Mammary epithelial cell (primary cell): Measurements from ENCODE around the gene SLC19A1.

Source experiments
- CTCF ChIP-seq, 2 donors: IDR thresholded peaks in 1 of 2; conservative IDR thresholded peaks in 1 of 2; 2 replicates each; pipeline ENCODE4 v1.5.1; 2011 to 2012; ENCODE audit warnings: inconsistent platforms in 2 of 2, low read length in 2 of 2, mild to moderate bottlenecking in 2 of 2, control low read depth in 1 of 2, low read depth in 1 of 2; ENCODE audit not compliant: insufficient read depth in 1 of 2; ENCODE audit errors: extremely low read depth in 1 of 2
- EZH2 ChIP-seq: IDR thresholded peaks from 2 replicates; pipeline ENCODE4 v1.6.1; 2012; ENCODE audit warnings: low read length, inconsistent platforms, borderline replicate concordance

- no peak for TF ChIP-seq CTCF (conservative IDR thresholded peaks at IDR 0.05 in 1 of 2, IDR thresholded peaks at IDR 0.05 in 1 of 2; ENCODE audit: extremely low read depth in 1 of 2, insufficient read depth in 1 of 2, low read depth in 1 of 2, low read length in 2 of 2)
- no peak for TF ChIP-seq EZH2
These were observed 8.4 kb upstream of the SLC19A1 start for GRCh38 chr21:45550522-45551210.
